C4-2B (cell line): ENCODE results near the gene UTP14C.

Experiments used
- ZFX ChIP-seq: fragments of 450-650 bp; IDR thresholded peaks from 2 replicates; pipeline ENCODE4 v1.6.1; 2017
- TF ChIP-seq, protein P1 (sequence below): fragments of 450-650 bp; conservative IDR thresholded peaks from 2 replicates; pipeline ENCODE4 v1.5.1; 2017; ENCODE audit warnings: mild to moderate bottlenecking

GRCh38 chr13:51997641-51998330, 26.7 kb upstream of the UTP14C start:
- TF ChIP-seq, protein P1, sequence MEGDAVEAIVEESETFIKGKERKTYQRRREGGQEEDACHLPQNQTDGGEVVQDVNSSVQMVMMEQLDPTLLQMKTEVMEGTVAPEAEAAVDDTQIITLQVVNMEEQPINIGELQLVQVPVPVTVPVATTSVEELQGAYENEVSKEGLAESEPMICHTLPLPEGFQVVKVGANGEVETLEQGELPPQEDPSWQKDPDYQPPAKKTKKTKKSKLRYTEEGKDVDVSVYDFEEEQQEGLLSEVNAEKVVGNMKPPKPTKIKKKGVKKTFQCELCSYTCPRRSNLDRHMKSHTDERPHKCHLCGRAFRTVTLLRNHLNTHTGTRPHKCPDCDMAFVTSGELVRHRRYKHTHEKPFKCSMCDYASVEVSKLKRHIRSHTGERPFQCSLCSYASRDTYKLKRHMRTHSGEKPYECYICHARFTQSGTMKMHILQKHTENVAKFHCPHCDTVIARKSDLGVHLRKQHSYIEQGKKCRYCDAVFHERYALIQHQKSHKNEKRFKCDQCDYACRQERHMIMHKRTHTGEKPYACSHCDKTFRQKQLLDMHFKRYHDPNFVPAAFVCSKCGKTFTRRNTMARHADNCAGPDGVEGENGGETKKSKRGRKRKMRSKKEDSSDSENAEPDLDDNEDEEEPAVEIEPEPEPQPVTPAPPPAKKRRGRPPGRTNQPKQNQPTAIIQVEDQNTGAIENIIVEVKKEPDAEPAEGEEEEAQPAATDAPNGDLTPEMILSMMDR, result no peak
- no peak for TF ChIP-seq ZFX
